HUES6 (cell line): ENCODE data around the gene EFHC1.

Experiments used
- H3K27ac ChIP-seq: 2 replicates; pipeline ENCODE4 v1.7.0; 2013; ENCODE audit warnings: low read depth, mild to moderate bottlenecking, low read length, inconsistent platforms
- H3K27me3 ChIP-seq: 2 replicates; pipeline ENCODE4 v1.6.1; 2013; ENCODE audit warnings: low read length; ENCODE audit not compliant: control insufficient read depth, insufficient read depth
- H3K36me3 ChIP-seq: 2 replicates; pipeline ENCODE4 v1.6.1; 2013; ENCODE audit warnings: low read length; ENCODE audit not compliant: control insufficient read depth, insufficient read depth
- H3K4me1 ChIP-seq: 2 replicates; pipeline ENCODE4 v1.6.1; 2013; ENCODE audit warnings: low read length; ENCODE audit not compliant: control insufficient read depth, insufficient read depth
- H3K4me3 ChIP-seq: 2 replicates; pipeline ENCODE4 v1.5.1; 2013; ENCODE audit warnings: low read depth, low read length
- H3K9ac ChIP-seq: one replicate; pipeline ENCODE4 v1.6.1; 2013; ENCODE audit warnings: mild to moderate bottlenecking, low read length
- H3K9me3 ChIP-seq: 2 replicates; pipeline ENCODE4 v1.6.1; 2013; ENCODE audit warnings: low read depth, low read length; ENCODE audit not compliant: control insufficient read depth, insufficient read depth

The EFHC1 gene

GRCh38 chr6:52548999-52549398 lies 128.9 kb downstream of the EFHC1 start:
- H3K36me3 ChIP-seq = no peaks in the 10 kb centered on the region
- no peak overlapping the region for H3K27ac ChIP-seq
- no peak overlapping the region for H3K9ac ChIP-seq
- H3K4me3 ChIP-seq = no peak overlapping the region
- no peaks in the 10 kb centered on the region for H3K27me3 ChIP-seq
- H3K9me3 ChIP-seq = no peaks in the 10 kb centered on the region
- H3K4me1 ChIP-seq = peaks cover 51% of the 10 kb centered on the region

GRCh38 chr6:52549428-52549827 lies 129.3 kb downstream of the EFHC1 start:
- no peaks in the 10 kb centered on the region for H3K36me3 ChIP-seq
- peaks cover 47% of the 10 kb centered on the region for H3K4me1 ChIP-seq
- H3K9me3 ChIP-seq = no peaks in the 10 kb centered on the region
- no peak overlapping the region for H3K9ac ChIP-seq
- no peaks in the 10 kb centered on the region for H3K27me3 ChIP-seq
- no peak overlapping the region for H3K27ac ChIP-seq
- H3K4me3 ChIP-seq = no peak overlapping the region

- H3K27me3 ChIP-seq = no peaks in the 10 kb centered on the region
- H3K9me3 ChIP-seq = no peaks in the 10 kb centered on the region
- H3K9ac ChIP-seq = no peak overlapping the region
- no peak overlapping the region for H3K27ac ChIP-seq
- no peak overlapping the region for H3K4me3 ChIP-seq
- peaks cover 40% of the 10 kb centered on the region for H3K4me1 ChIP-seq
- H3K36me3 ChIP-seq = no peaks in the 10 kb centered on the region
Observed at GRCh38 chr6:52550014-52550575, 130.0 kb downstream of the EFHC1 start.

GRCh38 chr6:52550870-52551269 lies 130.7 kb downstream of the EFHC1 start:
- Histone ChIP-seq H3K4me1 (peaks cover 34% of the 10 kb centered on the region), H3K36me3 (no peaks in the 10 kb centered on the region), H3K9ac (no peak overlapping the region), H3K27ac (no peak overlapping the region), H3K4me3 (no peak overlapping the region), H3K27me3 (no peaks in the 10 kb centered on the region), H3K9me3 (no peaks in the 10 kb centered on the region)

- H3K4me3 ChIP-seq = peak overlapping the region; percentile 43
- H3K36me3 ChIP-seq = no peaks in the 10 kb centered on the region
- peak overlapping the region; percentile 31; the same call in 1 of the 2 replicates for H3K27ac ChIP-seq
- no peaks in the 10 kb centered on the region for H3K27me3 ChIP-seq
- H3K9ac ChIP-seq = peak overlapping the region; percentile 12
- no peaks in the 10 kb centered on the region for H3K9me3 ChIP-seq
- peaks cover 28% of the 10 kb centered on the region for H3K4me1 ChIP-seq
Observed at GRCh38 chr6:52551483-52552277, 131.5 kb downstream of the EFHC1 start.

- no peak overlapping the region for H3K27ac ChIP-seq
- peak overlapping the region; percentile 12 for H3K9ac ChIP-seq
- no peaks in the 10 kb centered on the region for H3K9me3 ChIP-seq
- no peaks in the 10 kb centered on the region for H3K36me3 ChIP-seq
- no peaks in the 10 kb centered on the region for H3K27me3 ChIP-seq
- peak overlapping the region; percentile 43 for H3K4me3 ChIP-seq
- H3K4me1 ChIP-seq = peaks cover 28% of the 10 kb centered on the region
Observed at GRCh38 chr6:52552278-52552643, 132.1 kb downstream of the EFHC1 start.

- H3K4me1 ChIP-seq = peaks cover 37% of the 10 kb centered on the region
- no peaks in the 10 kb centered on the region for H3K9me3 ChIP-seq
- no peak overlapping the region for H3K27ac ChIP-seq
- H3K27me3 ChIP-seq = no peaks in the 10 kb centered on the region
- no peak overlapping the region for H3K4me3 ChIP-seq
- no peaks in the 10 kb centered on the region for H3K36me3 ChIP-seq
- no peak overlapping the region for H3K9ac ChIP-seq
Observed at GRCh38 chr6:52553158-52553557, 133.0 kb downstream of the EFHC1 start.

- no peaks in the 10 kb centered on the region for H3K9me3 ChIP-seq
- H3K27me3 ChIP-seq = no peaks in the 10 kb centered on the region
- no peak overlapping the region for H3K4me3 ChIP-seq
- H3K36me3 ChIP-seq = no peaks in the 10 kb centered on the region
- H3K27ac ChIP-seq = no peak overlapping the region
- H3K9ac ChIP-seq = no peak overlapping the region
- H3K4me1 ChIP-seq = peaks cover 41% of the 10 kb centered on the region
Observed at GRCh38 chr6:52553719-52554118, 133.6 kb downstream of the EFHC1 start.

GRCh38 chr6:52554684-52555280 lies 134.6 kb downstream of the EFHC1 start:
- H3K27ac ChIP-seq = no peak overlapping the region
- no peak overlapping the region for H3K9ac ChIP-seq
- no peaks in the 10 kb centered on the region for H3K27me3 ChIP-seq
- no peaks in the 10 kb centered on the region for H3K36me3 ChIP-seq
- H3K4me3 ChIP-seq = no peak overlapping the region
- H3K9me3 ChIP-seq = no peaks in the 10 kb centered on the region
- peaks cover 41% of the 10 kb centered on the region for H3K4me1 ChIP-seq

GRCh38 chr6:52555518-52556233 lies 135.5 kb downstream of the EFHC1 start:
- Histone ChIP-seq H3K4me3 (no peak overlapping the region), H3K27ac (no peak overlapping the region), H3K9me3 (no peaks in the 10 kb centered on the region), H3K27me3 (no peaks in the 10 kb centered on the region), H3K4me1 (peaks cover 36% of the 10 kb centered on the region), H3K9ac (no peak overlapping the region), H3K36me3 (no peaks in the 10 kb centered on the region)
